Esophagus muscularis mucosa (tissue), 4 donors: ENCODE measurements around the gene IKZF4. TPM values are rescaled to one million over a fixed set of nuclear protein-coding genes. Genes with fewer than 3 reads are reported as not detected.
"Not testable (repeated sequence)": the region's sequence is repeated elsewhere in the genome, so short reads cannot be mapped to it uniquely, and the experiment has no call there.

Source experiments
- DNase-seq: peaks from one replicate; pipeline ENCODE4 v3.0.0-alpha.2; 2017; ENCODE audit errors: extremely low spot score
- H3K27ac ChIP-seq, 4 donors: fragments of 200-600 bp; sonication (generic); replicated peaks in 1 of 4; 1 replicate in 3 of 4; 2 replicates in 1 of 4; pipeline ENCODE4 v1.5.1; 2016 to 2019; ENCODE audit warnings: mild to moderate bottlenecking in 1 of 4
- H3K27me3 ChIP-seq, 4 donors: fragments of 200-600 bp; sonication (generic); one replicate each; pipeline versions ENCODE4 v1.5.1 to v1.6.0; 2016 to 2019
- H3K36me3 ChIP-seq, 4 donors: fragments of 200-600 bp; sonication (generic); one replicate each; pipeline ENCODE4 v1.5.1; 2016 to 2019
- H3K4me1 ChIP-seq, 4 donors: fragments of 200-600 bp; sonication (generic); one replicate each; pipeline ENCODE4 v1.5.1; 2016 to 2019
- H3K4me3 ChIP-seq, 4 donors: fragments of 200-600 bp; sonication (generic); 1 replicate in 2 of 4; 2 replicates in 2 of 4; pipeline ENCODE4 v1.5.1; 2016 to 2019; ENCODE audit warnings: mild to moderate bottlenecking in 4 of 4, moderate library complexity in 1 of 4
- H3K9me3 ChIP-seq, 4 donors: fragments of 200-600 bp; sonication (generic); 1 replicate in 3 of 4; 2 replicates in 1 of 4; pipeline ENCODE4 v1.5.1; 2016 to 2019
- CTCF ChIP-seq, 3 experiments: fragments of 200-600 bp in 2 of 3; fragments of 450-650 bp in 1 of 3; sonication (generic) in 2 of 3; IDR thresholded peaks; one replicate each; pipeline ENCODE4 v1.5.1; 2017 to 2019; ENCODE audit warnings: antibody characterized with exemption in 3 of 3, mild to moderate bottlenecking in 2 of 3, moderate library complexity in 1 of 3
- EP300 ChIP-seq: sonication (generic); formaldehyde crosslinking; IDR thresholded peaks from one replicate; pipeline ENCODE4 v1.6.1; 2017; ENCODE audit warnings: antibody characterized with exemption
- POLR2A ChIP-seq: fragments of 450-650 bp; IDR thresholded peaks from one replicate; pipeline ENCODE4 v1.6.1; 2017; ENCODE audit warnings: antibody characterized with exemption, moderate library complexity, mild to moderate bottlenecking, low read depth
- POLR2AphosphoS5 ChIP-seq, 2 donors: sonication (generic); formaldehyde crosslinking; IDR thresholded peaks; one replicate each; pipeline ENCODE4 v1.6.1; 2017; ENCODE audit warnings: antibody characterized with exemption in 2 of 2
- WGBS: methylation state at CpG from one replicate; pipeline ENCODE4 v1.1.5; 2018; 5-methylcytosine and 5-hydroxymethylcytosine counted together
- intact Hi-C: fragments of 100-400 bp; cut with DNase I; formaldehyde crosslinking; loops from one replicate; pipeline ENCODE4 v1.15.1; 2023
- total RNA-seq, 4 donors: library from RNA; depleted of rRNA; stranded (reverse); fragments of >200 nt; gene quantifications; one replicate each; pipeline versions ENCODE4 v1.1.0 to v1.2.1, GENCODE V29; 2016

Gene IKZF4
- total RNA-seq, 4 donors from 2014 or later: 6.2 to 20.4 (median 9.7) TPM

- TF ChIP-seq POLR2A (no peak), CTCF (IDR thresholded peaks at IDR 0.05) (no peak), EP300 (no peak), POLR2AphosphoS5 (IDR thresholded peaks at IDR 0.05) (no peak)
- Histone ChIP-seq H3K4me1 (peaks cover 9 to 18% (median 14%) of the 10 kb centered on the region in 4 donors), H3K4me3 (no peak overlapping the region), H3K36me3 (peaks cover 4 to 56% (median 34%) of the 10 kb centered on the region in 4 donors), H3K9me3 (no peaks in the 10 kb centered on the region), H3K27me3 (no peaks in the 10 kb centered on the region), H3K27ac (no peak overlapping the region)
- intact Hi-C loops: no loop called here
- no peak for DNase-seq
- 82% methylated on average over 7 of the region's 7 CpGs for WGBS
These were observed 19.2 kb upstream of the IKZF4 start for GRCh38 chr12:56001487-56002100.

GRCh38 chr12:56003376-56003775 is 17.5 kb upstream of the IKZF4 start:
- H3K9me3 ChIP-seq, H3K27ac ChIP-seq, H3K27me3 ChIP-seq, intact Hi-C loops, DNase-seq, H3K4me3 ChIP-seq: not testable (repeated sequence)
- peaks cover 3 to 18% (median 14%) of the 10 kb centered on the region in 4 donors for H3K4me1 ChIP-seq
- WGBS: 78% methylated on average over 5 of the region's 5 CpGs
- peaks cover 4 to 56% (median 34%) of the 10 kb centered on the region in 4 donors for H3K36me3 ChIP-seq

GRCh38 chr12:56004211-56004610 is 16.6 kb upstream of the IKZF4 start:
- no peaks in the 10 kb centered on the region for H3K9me3 ChIP-seq
- peaks cover 4 to 54% (median 34%) of the 10 kb centered on the region in 4 donors for H3K36me3 ChIP-seq
- no peak for DNase-seq
- intact Hi-C loops: no loop called here
- H3K27me3 ChIP-seq: no peaks in the 10 kb centered on the region
- H3K27ac ChIP-seq: no peak overlapping the region
- peaks cover 3 to 19% (median 16%) of the 10 kb centered on the region in 4 donors for H3K4me1 ChIP-seq
- H3K4me3 ChIP-seq: no peak overlapping the region
- WGBS: 60% methylated on average over 1 of the region's 10 CpGs
- no peak for TF ChIP-seq POLR2A
- TF ChIP-seq POLR2AphosphoS5 (IDR thresholded peaks at IDR 0.05): no peak
- TF ChIP-seq CTCF (IDR thresholded peaks at IDR 0.05): no peak
- no peak for TF ChIP-seq EP300

GRCh38 chr12:56007564-56008559 is 13.0 kb upstream of the IKZF4 start:
- Histone ChIP-seq H3K4me3 (peak overlapping the region; percentile 77 to 99 (median 88)), H3K27ac (peak overlapping the region; percentile 93 to 99 (median 96)), H3K9me3 (no peaks in the 10 kb centered on the region), H3K4me1 (peaks cover 3 to 19% (median 16%) of the 10 kb centered on the region in 4 donors), H3K27me3 (no peaks in the 10 kb centered on the region), H3K36me3 (peaks cover 0 to 31% (median 19%) of the 10 kb centered on the region in 4 donors)
- DNase-seq: no peak
- WGBS: 2% methylated on average over 28 of the region's 44 CpGs
- no peak for TF ChIP-seq CTCF (IDR thresholded peaks at IDR 0.05)
- intact Hi-C loops: no loop called here

- 75% methylated on average over 2 of the region's 2 CpGs for WGBS
- TF ChIP-seq POLR2AphosphoS5 (IDR thresholded peaks at IDR 0.05): no peak
- TF ChIP-seq EP300: no peak
- TF ChIP-seq CTCF (IDR thresholded peaks at IDR 0.05): no peak
- TF ChIP-seq POLR2A: no peak
- intact Hi-C loops: no loop called here
- Histone ChIP-seq H3K27me3 (no peaks in the 10 kb centered on the region), H3K27ac (no peak overlapping the region), H3K4me1 (peaks cover 3 to 19% (median 16%) of the 10 kb centered on the region in 4 donors), H3K36me3 (peaks cover 0 to 12% (median 3%) of the 10 kb centered on the region in 4 donors), H3K4me3 (no peak overlapping the region), H3K9me3 (no peaks in the 10 kb centered on the region)
- no peak for DNase-seq
These were observed 10.7 kb upstream of the IKZF4 start for GRCh38 chr12:56010111-56010570.
